Spinal cord (tissue), 10 donors: ENCODE data around the gene MTFR2. TPM values are rescaled to one million over a fixed set of nuclear protein-coding genes. Genes with fewer than 3 reads are reported as not detected.

Experiments used
- DNase-seq, 6 donors: peaks; one replicate each; pipeline versions ENCODE4 v3.0.0 to v3.0.0-alpha.2; 2013 to 2015; ENCODE audit warnings: low spot score in 6 of 6, low read depth in 4 of 6
- H3K27ac ChIP-seq: one replicate; pipeline ENCODE4 v1.5.1; 2013; ENCODE audit warnings: low read depth, low read length, control low read depth
- H3K27me3 ChIP-seq: one replicate; pipeline ENCODE4 v1.6.1; 2013; ENCODE audit warnings: low read length; ENCODE audit not compliant: control insufficient read depth, insufficient read depth
- H3K36me3 ChIP-seq: one replicate; pipeline ENCODE4 v1.6.1; 2013; ENCODE audit warnings: low read length; ENCODE audit not compliant: control insufficient read depth, insufficient read depth
- H3K4me1 ChIP-seq: one replicate; pipeline ENCODE4 v1.6.1; 2013; ENCODE audit warnings: low read length; ENCODE audit not compliant: control insufficient read depth, insufficient read depth
- H3K4me3 ChIP-seq: one replicate; pipeline ENCODE4 v1.5.1; 2013; ENCODE audit warnings: low read depth, low read length, control low read depth
- H3K9me3 ChIP-seq: one replicate; pipeline ENCODE4 v1.6.1; 2013; ENCODE audit warnings: low read length; ENCODE audit not compliant: control insufficient read depth, insufficient read depth
- WGBS: methylation state at CpG from one replicate; pipeline ENCODE4 v1.1.5; 2013; ENCODE audit warnings: missing lambda C conversion rate; ENCODE audit not compliant: insufficient coverage; 5-methylcytosine and 5-hydroxymethylcytosine counted together
- polyA plus RNA-seq, 2 donors: library from polyadenylated mRNA; unstranded; fragments of 120-200 nt; gene quantifications; one replicate each; pipeline ENCODE4 v1.2.1, GENCODE V29; 2013; ENCODE audit not compliant: insufficient read length in 2 of 2
- total RNA-seq, 2 donors: library from RNA; depleted of rRNA in 1 of 2; stranded (reverse); fragments of 120-200 nt in 1 of 2; fragments of >200 nt in 1 of 2; gene quantifications; one replicate each; pipeline versions ENCODE4 v1.2.3 to v1.2.4, GENCODE V29; 2013 to 2014
- donor health status: healthy.

Gene MTFR2
- total and polyA plus RNA-seq, 4 donors: 0.66 to 1.4 (median 1.0) TPM

DNA sequence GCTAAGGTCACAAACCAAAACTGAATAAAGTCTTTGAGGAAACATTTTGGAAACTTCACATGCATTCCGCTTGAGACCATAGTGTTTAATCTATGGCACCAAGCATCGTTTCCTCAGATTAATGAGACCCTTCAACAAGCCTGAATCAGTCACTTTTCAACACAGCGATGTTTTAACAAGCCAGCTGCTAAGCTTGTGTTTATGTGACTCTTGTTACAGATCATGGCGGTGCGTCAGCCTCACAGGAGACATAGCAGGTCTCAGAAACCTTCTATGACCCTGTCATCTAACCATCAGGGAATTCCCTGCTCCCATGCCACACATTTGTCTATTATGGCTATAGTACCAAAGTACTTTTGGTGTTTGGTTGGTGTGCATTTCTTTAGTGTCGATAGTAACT is 57.2 kb downstream of the MTFR2 start:
- WGBS: 55% methylated on average over 3 of the region's 6 CpGs
- H3K27me3 ChIP-seq: no peaks in the 10 kb centered on the region
- no peaks in the 10 kb centered on the region for H3K9me3 ChIP-seq
- H3K27ac ChIP-seq: no peak overlapping the region
- peak in 1 of 6 donors; percentile 37 for DNase-seq
- peaks cover 8% of the 10 kb centered on the region for H3K36me3 ChIP-seq
- H3K4me1 ChIP-seq: no peaks in the 10 kb centered on the region
- H3K4me3 ChIP-seq: no peak overlapping the region

DNA sequence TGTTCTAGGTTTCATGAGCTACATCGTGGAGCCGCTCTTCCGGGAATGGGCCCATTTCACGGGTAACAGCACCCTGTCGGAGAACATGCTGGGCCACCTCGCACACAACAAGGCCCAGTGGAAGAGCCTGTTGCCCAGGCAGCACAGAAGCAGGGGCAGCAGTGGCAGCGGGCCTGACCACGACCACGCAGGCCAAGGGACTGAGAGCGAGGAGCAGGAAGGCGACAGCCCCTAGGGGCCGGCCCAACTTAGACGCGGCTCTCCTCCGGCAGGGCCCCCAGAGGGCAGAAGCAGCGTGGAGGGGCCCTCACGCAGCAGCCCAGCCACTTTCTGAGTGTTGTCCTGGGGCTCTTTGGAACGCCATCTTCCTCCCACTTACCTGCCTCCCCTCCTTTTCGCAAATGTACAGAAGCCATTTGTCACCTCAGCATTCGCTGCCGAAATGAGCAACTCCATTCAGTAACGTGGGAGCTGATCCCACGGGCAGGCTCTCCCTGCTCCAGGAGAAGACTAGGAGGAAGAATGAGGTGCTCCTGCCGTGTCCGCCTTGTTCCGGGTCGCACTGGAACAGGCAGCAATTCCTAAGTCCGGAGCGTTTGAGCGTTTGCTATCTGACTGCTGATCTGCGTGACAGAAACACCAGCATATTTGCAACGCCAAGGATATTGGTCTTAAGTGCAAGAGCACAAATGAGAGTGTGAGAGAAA is 58.4 kb downstream of the MTFR2 start:
- 89% methylated on average over 25 of the region's 32 CpGs for WGBS
- Histone ChIP-seq H3K4me3 (no peak overlapping the region), H3K4me1 (no peaks in the 10 kb centered on the region), H3K36me3 (peaks cover 8% of the 10 kb centered on the region), H3K27me3 (no peaks in the 10 kb centered on the region), H3K27ac (no peak overlapping the region), H3K9me3 (no peaks in the 10 kb centered on the region)
- no peak for DNase-seq

DNA sequence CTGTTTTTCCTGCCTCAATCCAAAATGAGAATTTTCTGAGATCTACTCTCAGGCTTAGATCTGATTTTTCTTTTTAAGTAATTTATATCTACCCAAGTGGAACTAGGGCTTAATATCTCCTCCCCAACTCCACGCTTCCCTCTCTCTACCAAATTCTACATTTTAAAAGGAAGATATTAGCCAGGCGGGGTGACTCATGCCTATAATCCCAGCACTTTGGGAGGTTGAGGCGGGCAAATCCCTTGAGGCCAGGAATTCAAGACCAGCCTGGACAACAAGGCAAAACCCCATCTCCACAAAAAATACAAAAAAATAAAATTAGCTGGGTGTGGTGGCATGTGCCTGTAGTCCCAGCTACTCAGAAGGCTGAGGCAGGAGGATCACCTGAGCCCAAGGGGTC is 61.0 kb downstream of the MTFR2 start:
- no peaks in the 10 kb centered on the region for H3K27me3 ChIP-seq
- H3K4me1 ChIP-seq: no peaks in the 10 kb centered on the region
- H3K27ac ChIP-seq: no peak overlapping the region
- H3K9me3 ChIP-seq: no peaks in the 10 kb centered on the region
- H3K36me3 ChIP-seq: peaks cover 8% of the 10 kb centered on the region
- 92% methylated on average over 2 of the region's 3 CpGs for WGBS
- DNase-seq: no peak
- no peak overlapping the region for H3K4me3 ChIP-seq

DNA sequence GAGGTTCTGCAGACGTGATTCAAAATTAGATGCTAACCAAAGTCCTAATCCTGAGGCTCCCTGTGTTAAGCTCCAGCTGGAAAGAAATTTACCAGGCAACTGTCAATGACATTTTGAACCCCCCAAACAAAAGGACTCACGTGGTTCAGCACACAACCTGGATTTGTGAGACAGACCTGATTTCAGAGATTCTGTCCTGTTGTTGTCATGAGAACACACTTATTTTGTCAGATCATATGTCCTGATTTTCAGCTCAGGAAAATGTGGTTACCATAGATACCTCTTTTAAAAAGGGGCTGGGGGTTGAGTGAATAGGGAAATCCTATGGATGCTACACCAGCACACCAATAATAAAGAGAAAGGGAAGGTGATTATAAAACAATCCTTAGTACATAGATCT is 61.6 kb downstream of the MTFR2 start:
- peak in 2 of 6 donors; percentile 20 to 66 for DNase-seq

DNA sequence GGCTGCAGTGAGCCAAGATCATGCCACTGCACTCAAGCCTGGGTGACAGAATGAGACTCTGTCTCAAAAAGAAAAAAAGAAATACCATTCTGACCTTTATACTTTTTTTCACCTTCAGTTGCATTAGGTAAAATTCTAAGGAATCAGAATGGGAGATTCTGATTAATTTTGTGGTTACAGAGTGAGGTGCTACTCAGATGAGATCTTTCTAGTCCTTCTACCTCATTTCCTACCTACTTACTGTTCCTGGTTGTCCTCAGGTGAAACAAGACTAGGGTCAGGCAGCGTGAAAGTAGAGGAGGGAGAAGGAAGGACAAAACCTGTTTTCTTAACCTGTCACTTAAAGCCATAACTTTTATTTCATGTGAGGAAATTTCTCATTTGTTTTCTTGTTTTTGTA is 63.7 kb downstream of the MTFR2 start:
- DNase-seq: no peak
- Histone ChIP-seq H3K9me3 (no peaks in the 10 kb centered on the region), H3K4me3 (no peak overlapping the region), H3K27me3 (no peaks in the 10 kb centered on the region), H3K36me3 (peaks cover 2% of the 10 kb centered on the region), H3K27ac (no peak overlapping the region), H3K4me1 (no peaks in the 10 kb centered on the region)
- no CpG with 5 or more reads among the region's 1 CpG for WGBS

More for the DNA sequence above, 61.6 kb downstream of the MTFR2 start:
- 41% methylated on average over 2 of the region's 2 CpGs for WGBS
- Histone ChIP-seq H3K36me3 (peaks cover 8% of the 10 kb centered on the region), H3K27me3 (no peaks in the 10 kb centered on the region), H3K27ac (no peak overlapping the region), H3K9me3 (no peaks in the 10 kb centered on the region), H3K4me3 (no peak overlapping the region), H3K4me1 (no peaks in the 10 kb centered on the region)

DNA sequence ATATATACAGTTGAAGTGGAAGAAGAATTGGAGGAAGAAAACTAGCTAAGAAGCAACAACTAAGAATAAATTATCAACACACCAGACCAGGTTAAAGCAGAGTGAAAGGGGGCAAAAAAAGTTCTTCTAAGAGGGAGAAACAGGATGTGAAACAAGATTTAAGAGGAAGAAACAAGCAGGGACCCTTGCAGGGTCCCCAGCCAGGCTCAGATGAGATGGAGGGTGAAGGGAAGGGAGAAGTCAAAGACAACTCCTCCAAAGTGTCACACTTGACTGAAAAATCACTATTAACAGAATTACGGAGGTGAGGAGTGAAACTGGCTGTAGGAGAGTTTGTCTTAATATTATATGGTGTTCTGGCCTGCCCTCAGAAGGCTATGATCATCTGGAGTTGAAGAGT is 65.4 kb downstream of the MTFR2 start:
- Histone ChIP-seq H3K4me3 (no peak overlapping the region), H3K4me1 (peaks cover 3% of the 10 kb centered on the region), H3K27ac (no peak overlapping the region), H3K36me3 (no peaks in the 10 kb centered on the region), H3K27me3 (no peaks in the 10 kb centered on the region), H3K9me3 (no peaks in the 10 kb centered on the region)
- no CpG with 5 or more reads among the region's 1 CpG for WGBS
- DNase-seq: no peak

DNA sequence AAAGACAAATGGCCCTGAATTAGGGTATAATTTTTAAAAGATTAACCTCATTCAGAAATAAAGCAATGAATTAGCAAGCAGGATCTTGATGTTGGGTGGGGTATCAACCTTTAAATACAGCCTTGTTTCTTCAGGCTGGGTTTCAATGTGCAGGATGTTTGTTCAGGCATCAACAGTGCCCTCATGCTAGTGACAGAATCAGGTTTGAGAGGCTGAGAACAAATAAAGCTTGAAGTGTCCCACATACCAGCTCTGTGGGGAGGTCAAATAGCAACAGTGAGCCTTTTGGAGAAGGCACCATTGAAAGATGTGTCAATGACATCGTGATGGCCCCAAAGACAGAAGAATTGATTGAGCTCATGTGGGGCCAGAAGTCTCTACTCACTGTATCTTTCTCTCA is 68.2 kb downstream of the MTFR2 start:
- Histone ChIP-seq H3K4me1 (peaks cover 3% of the 10 kb centered on the region), H3K9me3 (no peaks in the 10 kb centered on the region), H3K36me3 (no peaks in the 10 kb centered on the region), H3K4me3 (no peak overlapping the region), H3K27me3 (no peaks in the 10 kb centered on the region), H3K27ac (peak overlapping the region; percentile 4)
- DNase-seq: no peak
- WGBS: no CpG with 5 or more reads among the region's 1 CpG

DNA sequence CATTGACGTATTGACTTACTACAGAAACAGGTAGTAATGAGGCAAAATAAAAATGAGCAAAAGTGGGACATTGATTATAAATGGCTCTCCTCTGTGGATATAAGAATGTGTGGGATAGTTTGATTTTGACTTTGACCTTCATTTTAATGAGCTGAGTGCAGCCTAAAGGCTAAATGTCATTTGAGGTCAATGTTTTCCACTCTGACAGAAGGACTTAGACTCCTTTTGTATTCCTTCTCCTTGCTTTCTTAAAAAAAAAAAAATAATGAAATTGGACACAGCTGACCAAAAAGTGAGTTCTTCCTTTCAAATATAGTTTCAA is 68.6 kb downstream of the MTFR2 start:
- Histone ChIP-seq H3K4me1 (peaks cover 3% of the 10 kb centered on the region), H3K4me3 (no peak overlapping the region), H3K9me3 (no peaks in the 10 kb centered on the region), H3K36me3 (no peaks in the 10 kb centered on the region), H3K27ac (no peak overlapping the region), H3K27me3 (no peaks in the 10 kb centered on the region)
- no peak for DNase-seq
- WGBS: no CpG with 5 or more reads among the region's 1 CpG

Other genes with a start within 250 kb of the MTFR2 start
- gene BCLAF1, start 39.5 kb upstream of the MTFR2 start, total RNA-seq: 100 to 1,000 TPM; 218 to 255 TPM
- gene BCLAF1, start 39.5 kb upstream of the MTFR2 start, polyA plus RNA-seq: 100 to 1,000 TPM; 109 to 155 TPM